ENCODE data around the gene HSPA1B. TPM values are rescaled to one million over a fixed set of nuclear protein-coding genes. Genes with fewer than 3 reads are reported as not detected.
"Not testable (repeated sequence)": the region's sequence is repeated elsewhere in the genome, so short reads cannot be mapped to it uniquely, and the experiment has no call there.

Gene HSPA1B
- total RNA-seq, 1 experiment from 2014 or later: 265 TPM

- ChIA-PET CTCF (no interaction called here), POLR2A (ENCODE audit: unreplicated experiment) (no interaction called here)
- Histone ChIP-seq H3K27me3 (ENCODE audit: low read length) (no peaks in the 10 kb centered on the region), H3F3A (ENCODE audit: low read length, unreplicated experiment) (peaks cover 40% of the 10 kb centered on the region), H3K27ac (ENCODE audit: low read length) (no peak overlapping the region), H2AFZ (ENCODE audit: low read length) (no peak overlapping the region), H3K79me2 (ENCODE audit: low read length) (peaks cover 45% of the 10 kb centered on the region), H4K20me1 (ENCODE audit: low read length) (peaks cover 42% of the 10 kb centered on the region), H3K36me3 (ENCODE audit: low read depth, low read length) (peaks cover 45% of the 10 kb centered on the region), H3K9ac (ENCODE audit: low read length) (no peak overlapping the region), H3K4me1 (ENCODE audit: insufficient read depth, low read length) (peaks cover 18% of the 10 kb centered on the region), H3K4me2 (ENCODE audit: low read length) (peak overlapping the region; percentile 14; the same call in 1 of the 2 replicates), H3K9me2 (replicated peaks; ENCODE audit: low read length) (no peaks in the 10 kb centered on the region), H3K4me3 (ENCODE audit: low read length) (no peak overlapping the region), H3K9me3 (ENCODE audit: low read length) (no peaks in the 10 kb centered on the region)
- no peak for TF ChIP-seq CTCF (conservative IDR thresholded peaks at IDR 0.05; ENCODE audit: low read depth, low read length)
- no peak for TF ChIP-seq EZH2 (IDR thresholded peaks at IDR 0.05; ENCODE audit: low read length, unreplicated experiment)
- TF ChIP-seq EZH2phosphoT487 (IDR thresholded peaks at IDR 0.05; ENCODE audit: borderline replicate concordance, low read length): no peak
- ATAC-seq (no peak), DNase-seq (no peak)
- intact Hi-C loops (cut with micrococcal nuclease): loop anchor here (10.0 kb wide), 1 partner anchor 154 kb away; the partner anchor contains the start of gene LY6G5C
- BruUV-seq (replicated peaks): no TSS peak
Measured at GRCh38 chr6:31838968-31839367, 11.4 kb downstream of the HSPA1B start.

GRCh38 chr6:31839779-31840126 lies 12.2 kb downstream of the HSPA1B start:
- CTCF ChIA-PET; POLR2A ChIA-PET (ENCODE audit: unreplicated experiment): not testable (repeated sequence)

GRCh38 chr6:31842053-31842452 lies 14.5 kb downstream of the HSPA1B start:
- H3K4me2 ChIP-seq (ENCODE audit: low read length): no peak overlapping the region
- BruUV-seq (replicated peaks): no TSS peak
- peaks cover 15% of the 10 kb centered on the region for H3K4me1 ChIP-seq (ENCODE audit: insufficient read depth, low read length)
- peaks cover 20% of the 10 kb centered on the region for H3K79me2 ChIP-seq (ENCODE audit: low read length)
- H3K9me3 ChIP-seq (ENCODE audit: low read length): no peaks in the 10 kb centered on the region
- no peak overlapping the region for H2AFZ ChIP-seq (ENCODE audit: low read length)
- H3F3A ChIP-seq (ENCODE audit: low read length, unreplicated experiment): peaks cover 36% of the 10 kb centered on the region
- no peaks in the 10 kb centered on the region for H3K9me2 ChIP-seq (replicated peaks; ENCODE audit: low read length)
- H3K27ac ChIP-seq (ENCODE audit: low read length): no peak overlapping the region
- ChIA-PET CTCF (no interaction called here), POLR2A (ENCODE audit: unreplicated experiment) (interaction anchor here (0.7 kb wide), 1 partner anchor 9 kb away, joined by 3 read pairs; no protein-coding TSS in a partner anchor)
- no peak overlapping the region for H3K9ac ChIP-seq (ENCODE audit: low read length)
- DNase-seq (no peak), ATAC-seq (0 out of 2 replicates have a peak, but pooled peaks have one; percentile 5)
- peaks cover 34% of the 10 kb centered on the region for H3K36me3 ChIP-seq (ENCODE audit: low read depth, low read length)
- no peaks in the 10 kb centered on the region for H3K27me3 ChIP-seq (ENCODE audit: low read length)
- TF ChIP-seq CTCF (conservative IDR thresholded peaks at IDR 0.05; ENCODE audit: low read depth, low read length): no peak
- TF ChIP-seq EZH2 (IDR thresholded peaks at IDR 0.05; ENCODE audit: low read length, unreplicated experiment): no peak
- no peak for TF ChIP-seq EZH2phosphoT487 (IDR thresholded peaks at IDR 0.05; ENCODE audit: borderline replicate concordance, low read length)
- intact Hi-C loops (cut with micrococcal nuclease): no loop called here
- no peak overlapping the region for H3K4me3 ChIP-seq (ENCODE audit: low read length)
- H4K20me1 ChIP-seq (ENCODE audit: low read length): peaks cover 30% of the 10 kb centered on the region

More at GRCh38 chr6:31839779-31840126, 12.2 kb downstream of the HSPA1B start:
- not testable (repeated sequence) for H3K9ac ChIP-seq (ENCODE audit: low read length); H3K4me2 ChIP-seq (ENCODE audit: low read length); ATAC-seq; H3K27ac ChIP-seq (ENCODE audit: low read length); BruUV-seq (replicated peaks); H3K9me2 ChIP-seq (replicated peaks; ENCODE audit: low read length); H2AFZ ChIP-seq (ENCODE audit: low read length); H3K4me3 ChIP-seq (ENCODE audit: low read length); H3K9me3 ChIP-seq (ENCODE audit: low read length); DNase-seq; H3K27me3 ChIP-seq (ENCODE audit: low read length)
- peaks cover 40% of the 10 kb centered on the region for H3F3A ChIP-seq (ENCODE audit: low read length, unreplicated experiment)
- peaks cover 42% of the 10 kb centered on the region for H4K20me1 ChIP-seq (ENCODE audit: low read length)
- H3K36me3 ChIP-seq (ENCODE audit: low read depth, low read length): peaks cover 45% of the 10 kb centered on the region
- intact Hi-C loops (cut with micrococcal nuclease): loop anchor here (10.0 kb wide), 1 partner anchor 155 kb away; the partner anchor contains the start of gene LY6G5C
- peaks cover 43% of the 10 kb centered on the region for H3K79me2 ChIP-seq (ENCODE audit: low read length)
- H3K4me1 ChIP-seq (ENCODE audit: insufficient read depth, low read length): peaks cover 18% of the 10 kb centered on the region

Data from PC-3 (cell line).